ENCODE results near the gene TMEM181. TPM values are rescaled to one million over a fixed set of nuclear protein-coding genes. Genes with fewer than 3 reads are reported as not detected.

TMEM181 gene
- total RNA-seq, 1 donor from 2014 or later: 27.3 TPM

- peaks cover 2% of the 10 kb centered on the region for H3K36me3 Mint-ChIP-seq
- Histone ChIP-seq H4K20me1 (ENCODE audit: low read depth) (no peaks in the 10 kb centered on the region), H3K4me1 (peaks cover 12% of the 10 kb centered on the region), H3K4me3 (no peak overlapping the region), H3K9me3 (ENCODE audit: low read depth) (no peaks in the 10 kb centered on the region), H3K27me3 (no peaks in the 10 kb centered on the region), H3F3A (ENCODE audit: low read depth) (peaks cover 7% of the 10 kb centered on the region), H2AFZ (replicated peaks) (no peak overlapping the region), H3K79me2 (ENCODE audit: low read depth) (no peaks in the 10 kb centered on the region), H3K9ac (no peak overlapping the region), H3K36me3 (no peaks in the 10 kb centered on the region), H3K4me2 (no peak overlapping the region), H3K27ac (no peak overlapping the region)
- H3K9me3 Mint-ChIP-seq: no peaks in the 10 kb centered on the region
- H3K4me1 Mint-ChIP-seq: peaks cover 14% of the 10 kb centered on the region
- DNase-seq (ENCODE audit: low spot score): no peak
- peak overlapping the region; percentile 83 for H3K27ac Mint-ChIP-seq
- peak overlapping the region; percentile 75 for H3K4me3 Mint-ChIP-seq
- TF ChIP-seq EZH2phosphoT487 (IDR thresholded peaks at IDR 0.05): no peak
- TF ChIP-seq EZH2 (IDR thresholded peaks at IDR 0.05): no peak
- no peak for TF ChIP-seq CTCF (IDR thresholded peaks at IDR 0.05)
- H3K27me3 Mint-ChIP-seq (ENCODE audit: insufficient read depth, low read depth): no peaks in the 10 kb centered on the region
Observed at GRCh38 chr6:158517581-158517980, 42.3 kb upstream of the TMEM181 start.

GRCh38 chr6:158518191-158519127, 41.4 kb upstream of the TMEM181 start:
- peak; percentile 82 for DNase-seq (ENCODE audit: low spot score)
- Histone ChIP-seq H3K9ac (no peak overlapping the region), H3K9me3 (ENCODE audit: low read depth) (no peaks in the 10 kb centered on the region), H3F3A (ENCODE audit: low read depth) (peaks cover 7% of the 10 kb centered on the region), H3K27ac (no peak overlapping the region), H3K79me2 (ENCODE audit: low read depth) (no peaks in the 10 kb centered on the region), H4K20me1 (ENCODE audit: low read depth) (no peaks in the 10 kb centered on the region), H3K4me1 (peaks cover 12% of the 10 kb centered on the region), H3K4me3 (peak overlapping the region; percentile 32), H3K36me3 (no peaks in the 10 kb centered on the region), H3K4me2 (peak overlapping the region; percentile 78), H3K27me3 (no peaks in the 10 kb centered on the region), H2AFZ (replicated peaks) (peak overlapping the region; percentile 94)
- peaks cover 14% of the 10 kb centered on the region for H3K4me1 Mint-ChIP-seq
- H3K9me3 Mint-ChIP-seq: no peaks in the 10 kb centered on the region
- peaks cover 2% of the 10 kb centered on the region for H3K36me3 Mint-ChIP-seq
- H3K4me3 Mint-ChIP-seq: peak overlapping the region; percentile 75
- TF ChIP-seq CTCF (IDR thresholded peaks at IDR 0.05) (peak; percentile 70), EZH2phosphoT487 (IDR thresholded peaks at IDR 0.05) (no peak)
- no peaks in the 10 kb centered on the region for H3K27me3 Mint-ChIP-seq (ENCODE audit: insufficient read depth, low read depth)
- H3K27ac Mint-ChIP-seq: no peak overlapping the region

GRCh38 chr6:158519300-158519699, 40.6 kb upstream of the TMEM181 start:
- peak overlapping the region; percentile 9 for H2AFZ ChIP-seq (replicated peaks)
- Mint-ChIP-seq H3K4me3 (no peak overlapping the region), H3K27ac (no peak overlapping the region)

More at GRCh38 chr6:158519300-158519699, 40.6 kb upstream of the TMEM181 start:
- Histone ChIP-seq H3K4me1 (peaks cover 12% of the 10 kb centered on the region), H3F3A (ENCODE audit: low read depth) (peaks cover 7% of the 10 kb centered on the region), H3K27me3 (no peaks in the 10 kb centered on the region), H4K20me1 (ENCODE audit: low read depth) (no peaks in the 10 kb centered on the region), H3K27ac (no peak overlapping the region), H3K4me2 (no peak overlapping the region), H3K79me2 (ENCODE audit: low read depth) (no peaks in the 10 kb centered on the region), H3K4me3 (no peak overlapping the region), H3K9me3 (ENCODE audit: low read depth) (no peaks in the 10 kb centered on the region), H3K9ac (no peak overlapping the region), H3K36me3 (no peaks in the 10 kb centered on the region)
- H3K4me1 Mint-ChIP-seq: peaks cover 14% of the 10 kb centered on the region
- H3K9me3 Mint-ChIP-seq: no peaks in the 10 kb centered on the region
- no peak for TF ChIP-seq CTCF (IDR thresholded peaks at IDR 0.05)
- TF ChIP-seq EZH2 (IDR thresholded peaks at IDR 0.05): no peak
- no peak for TF ChIP-seq EZH2phosphoT487 (IDR thresholded peaks at IDR 0.05)
- no peak for DNase-seq (ENCODE audit: low spot score)
- H3K36me3 Mint-ChIP-seq: no peaks in the 10 kb centered on the region
- no peaks in the 10 kb centered on the region for H3K27me3 Mint-ChIP-seq (ENCODE audit: insufficient read depth, low read depth)
